LoVo (cell line): Measurements from ENCODE around the gene NHP2.

Experiments
- DNase-seq: peaks from one replicate; pipeline ENCODE4 v3.0.0-alpha.2; 2016; ENCODE audit warnings: low spot score

The NHP2 gene

GRCh38 chr5:178114325-178115135 is 39.2 kb downstream of the NHP2 start:
- no peak for DNase-seq

- DNase-seq: no peak
Observed at GRCh38 chr5:178113841-178114324, 39.8 kb downstream of the NHP2 start.

GRCh38 chr5:178113141-178113787 is 40.4 kb downstream of the NHP2 start, which contains the start of gene N4BP3:
Gene N4BP3, plus strand, starts transcription at chr5:178113532. Its CDS starts 6,052 bp downstream, at chr5:178119584.
- DNase-seq: peak; percentile 85

DNA sequence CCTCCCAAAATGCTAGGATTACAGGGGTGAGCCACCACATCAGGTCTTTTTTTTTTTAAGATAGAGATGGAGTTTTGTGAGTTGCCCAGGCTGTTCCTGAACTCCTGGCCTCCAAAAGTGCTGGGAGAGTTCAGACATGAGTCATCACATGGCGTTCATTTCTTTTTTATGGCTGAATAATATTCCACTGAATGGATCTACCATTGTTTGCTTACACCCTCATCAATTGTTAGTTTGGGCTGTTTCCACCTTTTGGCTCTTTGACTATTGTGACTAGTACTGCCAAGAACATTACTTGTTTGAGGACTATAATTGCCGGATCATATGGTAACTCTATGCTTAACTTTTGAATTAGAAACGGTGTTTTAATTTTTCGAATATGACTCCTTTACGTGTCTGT is 41.1 kb downstream of the NHP2 start:
- no peak for DNase-seq

DNA sequence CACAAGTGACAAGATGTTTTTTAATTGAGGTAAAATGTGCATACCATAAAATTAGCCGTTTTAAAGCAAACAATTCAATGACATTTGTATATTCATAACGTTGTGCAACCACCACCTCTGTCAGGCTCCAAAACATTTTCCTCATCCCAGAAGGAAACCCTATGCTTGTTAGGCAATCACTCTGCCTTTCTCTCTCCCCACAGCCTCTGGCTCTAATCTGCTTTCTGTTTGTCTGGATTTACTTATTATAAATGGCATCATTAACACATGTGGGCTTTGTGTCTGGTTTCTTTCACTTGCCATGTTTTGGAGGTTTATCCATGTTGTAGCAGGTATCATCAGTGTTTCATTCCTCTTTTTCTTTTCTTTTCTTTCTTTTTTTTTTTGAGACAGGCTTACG is 41.8 kb downstream of the NHP2 start:
- DNase-seq: no peak

- DNase-seq: no peak
Observed at GRCh38 chr5:178110511-178110910, 43.2 kb downstream of the NHP2 start.

DNA sequence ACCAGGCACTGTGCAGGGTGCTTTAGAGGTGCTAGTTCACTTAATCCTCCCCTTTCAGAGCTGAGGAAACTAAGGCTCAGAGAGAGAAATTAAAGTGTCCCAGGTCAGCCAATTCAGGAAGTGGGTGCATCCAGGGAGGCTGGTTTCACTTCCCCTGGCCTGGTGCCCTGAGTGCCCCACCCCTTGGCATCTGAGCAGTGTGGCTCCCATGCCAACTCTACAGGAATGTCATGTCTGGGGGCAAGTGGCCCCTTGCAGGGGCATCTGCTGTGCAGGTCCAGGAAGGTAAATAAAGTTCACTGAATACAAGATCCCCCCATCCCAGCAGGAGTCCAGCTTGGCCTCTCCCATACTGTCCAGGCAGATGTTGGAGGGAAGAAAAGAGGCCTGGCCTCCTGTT is 44.7 kb downstream of the NHP2 start:
- no peak for DNase-seq

DNA sequence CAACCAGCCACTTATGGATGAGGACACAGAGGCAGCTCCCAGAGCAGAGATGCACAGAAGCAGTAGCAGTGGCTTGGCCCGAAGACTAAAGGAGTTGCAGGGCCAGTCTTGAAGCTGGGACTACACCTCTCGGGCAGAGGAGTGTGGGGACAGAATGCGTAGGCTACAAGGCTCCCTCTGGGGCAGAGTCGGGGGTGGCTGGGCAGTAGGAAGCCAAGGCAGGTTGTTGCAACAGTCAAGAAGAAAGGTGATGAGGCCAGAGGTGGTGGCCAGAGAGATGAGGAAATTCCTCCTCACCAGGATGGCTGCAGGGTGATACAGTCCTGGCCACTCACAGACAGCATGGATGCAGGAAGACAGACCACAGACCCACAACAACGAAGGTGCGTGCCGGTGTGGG is 45.2 kb downstream of the NHP2 start:
- no peak for DNase-seq

GRCh38 chr5:178107756-178108310 is 45.9 kb downstream of the NHP2 start:
- no peak for DNase-seq

GRCh38 chr5:178106556-178107239 is 47.0 kb downstream of the NHP2 start:
- no peak for DNase-seq

GRCh38 chr5:178106086-178106485 is 47.6 kb downstream of the NHP2 start:
- no peak for DNase-seq

GRCh38 chr5:178104492-178104891 is 49.2 kb downstream of the NHP2 start:
- DNase-seq: peak; percentile 20

DNA sequence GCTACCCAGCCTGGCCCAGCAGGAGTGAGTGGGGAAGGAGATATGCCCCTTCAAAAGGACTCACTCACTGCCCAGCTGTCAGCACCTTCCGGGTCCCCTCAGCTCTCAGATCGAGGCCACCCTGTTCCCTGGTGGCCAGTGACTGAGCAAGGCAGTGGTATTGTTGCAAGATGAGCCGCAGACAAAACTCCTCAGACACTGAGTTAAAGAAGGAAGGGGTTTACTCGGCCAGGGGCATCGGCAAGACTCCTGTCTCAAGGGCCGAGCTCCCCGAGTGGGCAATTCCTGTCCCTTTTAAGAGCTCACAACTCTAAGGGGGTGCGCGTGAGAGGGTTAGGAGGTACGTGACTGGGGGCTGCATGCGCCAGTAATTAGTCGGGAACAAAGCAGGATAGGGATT is 50.1 kb downstream of the NHP2 start:
- DNase-seq: no peak
